ENCODE results near the gene RAD54L. TPM values are rescaled to one million over a fixed set of nuclear protein-coding genes. Genes with fewer than 3 reads are reported as not detected.

The RAD54L gene
- total and polyA plus RNA-seq, 10 of the 15 experiments (the other 5 are each of a cell fraction or from before 2014, with no cell fraction given) = 12.9 to 54.2 (median 23.6) TPM

GRCh38 chr1:46280092-46280491 is 32.5 kb downstream of the RAD54L start:
- no peaks in the 10 kb centered on the region for H3K9me3 ChIP-seq (replicated peaks; ENCODE audit: control insufficient read depth, insufficient read depth, low read length)
- no peaks in the 10 kb centered on the region for H3K4me1 ChIP-seq (ENCODE audit: control insufficient read depth, insufficient read depth, low read length)
- CTCF ChIA-PET = interaction anchor here (1.2 kb wide), 1 partner anchor 30 kb away, joined by 3 read pairs; no protein-coding TSS in a partner anchor
- no peaks in the 10 kb centered on the region for H4K20me1 ChIP-seq (ENCODE audit: control insufficient read depth, insufficient read depth)
- in situ Hi-C loops (cut with MboI) (no loop called here), intact Hi-C loops (cut with micrococcal nuclease; ENCODE audit: unreplicated experiment) (no loop called here)
- H3K36me3 ChIP-seq (ENCODE audit: control insufficient read depth in 2 of 2, insufficient read depth in 2 of 2, low read length in 1 of 2) = peaks cover 27 to 49% of the 10 kb centered on the region in 2 experiments
- no peak for DNase-seq (ENCODE audit: low read depth, low spot score)
- SMC1A ChIA-PET (ENCODE audit: uncharacterized antibody, unreplicated experiment) = no interaction called here
- RAD21 ChIA-PET (ENCODE audit: unreplicated experiment) = no interaction called here
- no peak for ATAC-seq
- TF ChIP-seq BMI1 (IDR thresholded peaks at IDR 0.05; ENCODE audit: borderline replicate concordance) (no peak), PML (IDR thresholded peaks at IDR 0.05; ENCODE audit: low read length) (peak; percentile 50; the same call in 1 of the 2 replicates)
- no peaks in the 10 kb centered on the region for H3K79me2 ChIP-seq (ENCODE audit: control insufficient read depth, insufficient read depth, low read length)
- FAIRE-seq = no peak
- H3K27ac ChIP-seq (ENCODE audit: control insufficient read depth, insufficient read depth) = no peak overlapping the region
- H2AFZ ChIP-seq (ENCODE audit: control insufficient read depth, low read depth, low read length) = no peak overlapping the region
- H3K9ac ChIP-seq (ENCODE audit: control insufficient read depth, insufficient read depth, low read length) = no peak overlapping the region
- no peak overlapping the region for H3K4me2 ChIP-seq (ENCODE audit: control insufficient read depth, insufficient read depth)
- no peaks in the 10 kb centered on the region for H3K27me3 ChIP-seq (replicated peaks in 1 of 2; ENCODE audit: control insufficient read depth in 2 of 2, insufficient read depth in 2 of 2, low read length in 1 of 2)
- 96% methylated on average over 3 of the region's 3 CpGs for WGBS (ENCODE audit: insufficient coverage, insufficient replicate concordance, low lambda C conversion rate, missing lambda C conversion rate)
- no peak overlapping the region for H3K4me3 ChIP-seq
- BruUV-seq (replicated peaks) = no TSS peak
- POLR2A ChIA-PET = no interaction called here

- POLR2A ChIA-PET = no interaction called here
- H3K36me3 ChIP-seq (ENCODE audit: control insufficient read depth in 2 of 2, insufficient read depth in 2 of 2, low read length in 1 of 2) = peaks cover 34 to 44% of the 10 kb centered on the region in 2 experiments
- CTCF ChIA-PET = no interaction called here
- in situ Hi-C loops (cut with MboI) = no loop called here
- SMC1A ChIA-PET (ENCODE audit: uncharacterized antibody, unreplicated experiment) = no interaction called here
- no peak overlapping the region for H3K4me3 ChIP-seq
- H3K27me3 ChIP-seq (replicated peaks in 1 of 2; ENCODE audit: control insufficient read depth in 2 of 2, insufficient read depth in 2 of 2, low read length in 1 of 2) = no peaks in the 10 kb centered on the region
- ATAC-seq (no peak), DNase-seq (ENCODE audit: low read depth, low spot score) (no peak), FAIRE-seq (no peak)
- H3K79me2 ChIP-seq (ENCODE audit: control insufficient read depth, insufficient read depth, low read length) = no peaks in the 10 kb centered on the region
- no TSS peak for BruUV-seq (replicated peaks)
- RAD21 ChIA-PET (ENCODE audit: unreplicated experiment) = interaction anchor here (0.7 kb wide), 1 partner anchor 65 kb away, joined by 3 read pairs; no protein-coding TSS in a partner anchor
- 95% methylated on average over 14 of the region's 14 CpGs for WGBS (ENCODE audit: insufficient coverage, insufficient replicate concordance, low lambda C conversion rate, missing lambda C conversion rate)
- no peak overlapping the region for H2AFZ ChIP-seq (ENCODE audit: control insufficient read depth, low read depth, low read length)
- TF ChIP-seq POLR2A (IDR thresholded peaks at IDR 0.05; ENCODE audit: low read depth, low read length) (peak; percentile 70), EGR1 (IDR thresholded peaks at IDR 0.05; ENCODE audit: borderline replicate concordance in 1 of 2, low read depth in 2 of 2, low read length in 2 of 2) (no peak), ESRRA (IDR thresholded peaks at IDR 0.05; ENCODE audit: low read length) (no peak), JUND (IDR thresholded peaks at IDR 0.05; ENCODE audit: low read depth, low read length) (no peak), SMAD5 (IDR thresholded peaks at IDR 0.05; ENCODE audit: low read depth) (no peak), POLR2AphosphoS2 (IDR thresholded peaks at IDR 0.05; ENCODE audit: low read depth, low read length) (0 out of 2 replicates have a peak, but pooled peaks have one; percentile 12), BRCA1 (IDR thresholded peaks at IDR 0.05; ENCODE audit: low read depth, low read length) (no peak), MTA3 (IDR thresholded peaks at IDR 0.05; ENCODE audit: borderline replicate concordance, low read length) (peak; percentile 81; the same call in 1 of the 2 replicates), ZBTB33 (IDR thresholded peaks at IDR 0.05) (no peak), PML (IDR thresholded peaks at IDR 0.05; ENCODE audit: low read length) (peak; percentile 43; the same call in 1 of the 2 replicates)
- H3K27ac ChIP-seq (ENCODE audit: control insufficient read depth, insufficient read depth) = no peak overlapping the region
- no peaks in the 10 kb centered on the region for H3K9me3 ChIP-seq (replicated peaks; ENCODE audit: control insufficient read depth, insufficient read depth, low read length)
- no peak overlapping the region for H3K9ac ChIP-seq (ENCODE audit: control insufficient read depth, insufficient read depth, low read length)
- no peak overlapping the region for H3K4me2 ChIP-seq (ENCODE audit: control insufficient read depth, insufficient read depth)
- no peaks in the 10 kb centered on the region for H3K4me1 ChIP-seq (ENCODE audit: control insufficient read depth, insufficient read depth, low read length)
- intact Hi-C loops (cut with micrococcal nuclease; ENCODE audit: unreplicated experiment) = no loop called here
- H4K20me1 ChIP-seq (ENCODE audit: control insufficient read depth, insufficient read depth) = no peaks in the 10 kb centered on the region
These were observed 33.5 kb downstream of the RAD54L start for GRCh38 chr1:46281021-46281420.

Measured in GM12878 (cell line).